Activated CD4-positive, CD25-positive, alpha-beta regulatory T cell treated with anti-CD3 and anti-CD28 coated beads, Interleukin-2, amount 50 U/mL, for 72 hours (primary cell): ENCODE measurements around the gene MPDZ.

ENCODE experiments used
- DNase-seq: peaks from one replicate; pipeline ENCODE4 v3.0.0; 2021

MPDZ gene

DNA sequence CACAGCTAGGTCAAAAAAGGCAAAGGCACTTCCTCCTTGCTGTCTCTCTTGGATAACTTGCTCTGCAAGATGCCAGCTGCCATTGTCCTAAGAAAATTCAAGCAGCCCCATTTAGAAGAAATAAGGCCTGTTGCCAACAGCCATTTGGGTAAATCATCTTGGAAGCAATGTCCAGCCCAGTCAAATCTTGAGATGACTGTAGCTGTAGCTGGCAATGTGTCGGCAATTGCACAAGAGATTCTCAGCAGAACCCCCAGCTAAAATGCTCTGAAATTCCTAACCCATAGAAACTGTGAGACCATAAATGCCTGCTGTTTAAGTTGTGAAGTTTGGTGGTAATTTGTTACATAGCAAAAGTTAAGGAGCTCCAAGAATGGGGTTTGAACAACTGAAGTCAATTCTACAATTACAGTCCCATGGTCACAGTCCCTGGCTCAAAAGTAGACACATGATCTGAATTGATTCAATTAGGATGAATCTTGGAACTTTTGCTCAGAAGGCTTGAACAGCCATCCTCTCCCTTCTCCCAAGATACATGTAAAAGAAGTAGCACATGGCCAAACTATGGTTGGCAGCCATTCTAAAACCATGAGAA lies 151.1 kb downstream of the MPDZ start:
- DNase-seq: no peak

DNA sequence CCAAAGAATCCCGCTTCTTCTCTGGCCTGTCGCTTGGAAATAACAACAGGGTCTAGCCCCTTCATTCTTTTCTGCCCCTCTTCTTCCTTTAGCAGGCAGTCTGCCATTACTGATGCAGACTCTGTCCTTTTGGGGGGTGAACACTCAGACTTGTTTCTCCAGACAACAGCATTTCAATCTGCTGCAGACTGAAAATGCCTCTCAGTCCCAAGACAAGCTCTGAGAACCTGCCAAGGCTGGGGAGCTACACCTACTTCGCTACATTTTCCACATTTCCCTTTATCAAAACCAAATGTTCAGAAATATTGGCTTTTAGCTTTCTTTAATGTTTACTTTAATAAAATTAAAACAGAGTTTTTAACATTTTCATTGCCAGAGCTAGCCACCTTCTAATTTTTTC lies 152.4 kb downstream of the MPDZ start:
- no peak for DNase-seq

DNA sequence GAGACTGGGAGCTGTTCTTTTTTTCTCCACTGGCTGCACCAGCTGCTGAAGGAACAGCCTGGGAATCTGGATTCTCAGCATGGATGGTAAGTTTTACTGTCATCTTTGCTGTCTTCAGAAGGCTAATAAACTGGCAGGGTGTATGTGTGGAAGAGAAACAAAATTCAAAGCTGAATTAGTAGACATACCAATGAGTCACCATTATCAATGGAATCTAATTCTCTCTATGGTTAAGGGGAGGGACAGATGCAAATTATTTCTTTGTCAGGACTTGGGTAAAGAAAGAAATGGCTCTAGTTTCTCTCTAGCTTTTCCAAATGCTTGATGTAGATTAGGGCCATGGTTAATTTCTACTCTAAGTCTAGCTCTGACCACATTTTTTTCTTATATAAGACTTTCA lies 154.2 kb downstream of the MPDZ start:
- no peak for DNase-seq

DNA sequence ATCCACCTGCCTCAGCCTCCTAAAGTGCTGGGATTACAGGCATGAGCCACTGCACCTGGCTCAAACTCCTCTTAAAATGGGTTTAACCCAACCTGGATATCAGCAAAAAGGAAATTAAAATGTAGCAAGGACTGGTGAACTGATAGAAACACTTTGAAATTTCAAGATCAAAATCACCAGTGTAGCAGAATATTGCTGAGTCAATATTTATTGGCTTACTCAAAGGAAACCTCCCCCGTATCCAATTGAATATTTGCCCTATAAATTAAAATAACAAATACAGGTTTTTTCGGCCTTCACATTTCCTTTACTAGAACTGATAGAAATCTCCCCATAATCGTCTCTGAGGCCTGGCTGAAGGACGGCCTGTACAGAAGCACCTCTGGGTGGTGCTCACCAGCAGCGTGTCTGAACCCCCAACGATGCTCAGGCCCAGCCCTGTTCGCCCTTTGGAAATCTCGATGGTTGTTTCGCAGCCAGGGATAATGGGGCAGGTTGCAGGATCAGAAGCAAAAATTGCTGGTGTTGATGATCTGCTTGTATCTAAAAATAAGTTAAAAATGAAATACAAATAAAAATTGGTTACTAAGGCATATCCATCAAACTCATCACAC lies 156.6 kb downstream of the MPDZ start:
- DNase-seq: no peak

DNA sequence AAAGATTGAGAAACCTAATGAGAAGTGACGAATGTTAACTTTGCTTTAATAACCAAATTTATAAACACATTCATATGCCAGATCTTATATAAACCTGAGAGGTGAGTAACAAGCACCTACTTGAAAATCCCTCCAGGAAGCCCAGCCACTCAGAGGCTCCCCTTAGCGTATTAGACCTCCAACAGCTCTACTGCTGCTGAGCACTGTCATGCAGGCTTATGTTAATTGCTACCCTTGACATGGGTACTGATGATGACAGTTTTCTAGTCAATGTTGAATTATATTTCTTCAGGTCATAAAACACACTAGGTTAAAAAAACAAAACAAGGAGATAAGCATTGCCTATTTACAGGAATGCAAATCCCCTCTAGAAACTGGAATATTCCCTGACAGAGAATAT lies 161.2 kb downstream of the MPDZ start:
- no peak for DNase-seq

DNA sequence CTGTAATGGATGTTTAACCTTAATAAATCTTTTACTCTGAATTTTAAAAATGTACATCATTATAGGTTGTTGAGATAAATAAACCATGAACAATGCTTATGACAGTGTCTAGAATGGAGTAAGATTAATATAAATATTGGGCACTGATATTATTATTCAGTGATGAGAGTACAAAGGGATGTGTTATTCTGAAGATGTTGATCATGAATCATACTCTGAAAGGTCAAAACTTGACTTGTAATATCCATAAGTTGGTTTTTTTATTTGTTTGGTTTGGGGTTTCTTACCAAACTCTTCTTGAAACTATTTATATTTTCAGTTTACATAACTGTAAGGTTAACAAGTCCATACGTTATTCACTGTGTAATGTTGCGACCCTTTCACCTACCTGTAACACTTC lies 163.2 kb downstream of the MPDZ start:
- no peak for DNase-seq

DNA sequence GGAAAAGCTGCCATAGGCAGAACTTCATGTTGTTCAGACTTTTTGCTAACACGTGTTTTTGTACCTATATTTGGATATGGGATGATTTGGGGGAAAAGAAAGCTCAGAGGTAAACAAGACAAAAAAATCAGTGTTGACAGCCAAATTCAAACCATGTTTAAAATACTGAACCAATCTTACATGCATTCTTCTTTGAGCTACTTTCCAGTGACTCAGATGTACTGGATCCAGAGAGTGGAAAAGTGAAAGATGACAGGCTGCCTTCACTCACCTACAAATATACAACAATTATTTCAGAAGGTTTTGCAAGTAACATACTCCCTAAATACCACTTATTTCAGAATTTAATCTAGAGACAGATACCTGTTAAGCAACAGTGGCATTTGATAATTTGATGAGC lies 165.7 kb downstream of the MPDZ start:
- no peak for DNase-seq

DNA sequence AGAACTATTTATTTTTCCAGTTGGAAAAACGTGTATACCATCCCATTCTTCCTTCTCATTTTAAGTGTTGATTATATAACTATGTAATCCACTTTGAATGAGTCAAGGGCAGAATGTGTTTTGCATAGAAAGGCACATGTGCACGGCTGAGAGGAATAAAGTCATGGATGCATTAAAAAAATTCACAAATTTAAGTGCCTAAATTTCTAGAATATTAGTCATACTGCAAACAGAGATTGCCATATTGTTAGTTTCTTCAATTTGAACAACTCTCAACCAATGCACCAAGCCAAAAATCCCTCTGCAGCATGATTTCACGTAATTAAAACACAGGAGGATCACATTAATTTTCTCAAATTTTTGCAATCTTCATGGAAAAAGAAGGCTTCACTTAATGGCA lies 166.3 kb downstream of the MPDZ start:
- no peak for DNase-seq

DNA sequence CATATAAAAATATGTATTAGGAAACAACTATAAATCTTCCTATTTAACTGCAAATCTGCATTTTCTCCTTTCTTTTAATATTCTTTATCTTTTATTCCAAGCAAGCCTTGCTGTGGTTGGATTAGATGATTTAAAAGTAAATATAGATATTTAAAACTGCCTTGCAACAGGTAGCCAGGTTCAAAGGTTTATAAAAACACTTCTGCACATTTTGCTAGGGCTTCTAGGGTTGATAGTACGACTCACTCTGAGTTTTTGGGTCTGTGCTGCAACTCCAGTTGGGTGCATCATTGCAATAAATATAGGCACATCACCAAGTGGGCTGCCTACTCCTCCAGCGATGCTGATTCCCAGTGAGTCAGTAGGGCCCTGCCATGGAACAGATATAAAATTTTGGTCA lies 167.7 kb downstream of the MPDZ start:
- DNase-seq: no peak

DNA sequence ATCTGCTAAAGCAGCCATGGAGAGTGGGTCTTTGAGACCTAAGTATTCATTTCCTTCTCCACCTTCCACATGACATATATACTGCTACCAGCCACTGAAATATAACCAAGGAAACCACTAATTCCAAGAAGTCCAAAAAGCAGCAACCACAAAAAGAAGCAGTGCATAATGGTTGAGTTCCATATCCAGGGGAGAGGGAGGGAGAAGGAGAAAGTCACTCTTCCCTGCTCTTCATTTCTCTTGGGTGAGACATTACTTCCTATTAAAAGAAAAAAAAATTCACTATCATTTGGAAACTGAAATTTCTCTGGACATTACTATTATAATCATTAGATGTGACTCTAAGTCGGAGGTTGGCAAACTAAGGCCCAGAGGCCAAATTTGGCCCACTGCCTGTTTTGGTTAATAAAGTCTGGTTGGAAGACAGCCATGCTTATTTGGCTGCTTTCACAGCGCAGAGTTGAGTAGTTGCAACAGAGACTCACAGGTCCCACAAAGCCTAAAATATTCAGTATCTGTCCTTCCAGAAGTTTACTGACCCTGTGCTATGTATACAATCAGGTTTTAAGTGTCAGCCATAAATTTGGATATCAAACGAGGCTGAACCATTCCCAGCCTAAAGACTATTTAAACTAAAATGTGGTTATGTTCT lies 168.6 kb downstream of the MPDZ start:
- no peak for DNase-seq

DNA sequence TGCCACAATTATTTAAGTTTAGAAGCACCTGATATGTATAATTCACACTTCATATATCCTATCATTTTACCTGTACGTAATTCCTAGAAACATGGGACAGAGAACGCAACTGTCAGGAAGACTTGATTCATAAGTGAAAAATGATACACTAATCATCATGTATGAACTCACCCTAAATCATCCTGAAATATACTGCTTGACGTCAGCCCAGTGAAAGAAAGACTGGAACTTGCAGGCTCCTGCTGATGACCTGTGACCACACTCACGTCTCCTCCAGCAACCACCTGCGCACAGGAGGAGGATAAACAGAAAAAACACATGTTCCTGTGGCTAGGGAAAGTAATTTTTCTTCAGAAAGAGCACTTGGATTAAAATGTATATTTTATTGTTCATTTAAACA lies 169.7 kb downstream of the MPDZ start:
- DNase-seq: no peak

DNA sequence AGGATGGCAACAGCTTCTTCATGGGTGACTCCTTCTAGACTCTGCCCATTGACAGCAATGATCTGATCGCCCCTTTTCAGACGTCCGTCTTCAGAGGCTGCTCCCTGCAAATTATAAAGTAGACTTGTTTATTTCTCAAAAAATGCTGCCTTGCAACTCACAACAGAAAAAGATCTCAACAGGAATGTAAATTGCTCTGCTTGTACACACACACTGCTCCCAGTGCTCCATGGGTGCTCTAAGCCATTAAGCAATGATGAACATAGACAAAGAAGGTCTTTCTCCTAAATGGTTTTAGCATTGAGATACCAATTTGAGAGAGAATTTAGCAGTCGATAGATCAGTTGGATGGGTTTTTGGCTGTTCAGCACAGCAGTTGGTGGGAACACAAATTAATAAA lies 172.5 kb downstream of the MPDZ start:
- no peak for DNase-seq

DNA sequence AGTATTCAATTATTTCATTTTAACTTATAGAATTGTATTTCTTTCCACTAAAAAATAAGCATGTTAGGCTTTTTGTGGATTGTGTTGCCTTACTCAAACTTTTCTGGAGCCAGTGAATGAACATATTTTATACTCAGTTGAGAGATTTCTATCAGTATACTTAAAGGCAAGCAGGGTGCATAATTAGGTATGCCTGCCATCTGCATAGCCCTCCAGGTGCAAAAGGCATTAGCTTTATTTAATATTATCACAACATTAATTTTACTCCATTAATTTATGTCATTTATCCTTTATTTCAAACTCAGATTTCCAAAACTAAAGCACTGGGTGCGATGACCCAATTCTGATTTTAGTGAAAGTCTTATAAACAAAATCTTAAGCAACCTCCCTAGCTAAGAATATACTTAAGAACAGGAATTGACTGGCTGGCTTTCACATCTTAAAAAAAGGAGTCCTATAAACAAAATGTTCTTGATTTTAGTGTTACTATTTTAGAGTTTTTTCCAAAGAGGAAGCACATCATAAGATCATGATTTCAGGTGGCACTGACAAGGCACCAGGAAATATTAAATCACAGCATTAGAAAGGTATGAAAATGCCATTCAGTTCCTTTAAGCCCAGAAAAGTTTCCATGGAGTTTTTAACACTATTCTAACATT lies 178.4 kb downstream of the MPDZ start:
- DNase-seq: no peak

DNA sequence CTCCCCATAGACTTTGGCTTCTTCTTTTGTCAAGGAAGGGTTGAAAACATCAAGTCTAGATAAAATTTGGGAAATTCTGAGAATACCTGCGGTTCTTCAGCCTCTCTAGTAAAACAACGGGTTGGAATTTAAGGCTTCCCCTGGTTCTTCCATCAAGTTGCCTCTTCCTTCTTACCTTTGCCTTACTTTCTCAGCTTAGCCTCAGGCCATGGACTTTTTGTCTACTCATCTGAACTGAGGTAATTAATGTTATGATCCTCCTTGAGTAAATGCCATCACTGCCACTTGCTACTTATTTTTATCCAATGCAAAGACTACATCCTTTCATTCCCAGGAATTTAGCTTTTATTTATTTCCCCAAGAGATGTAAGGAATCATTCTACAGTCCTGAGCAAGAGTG lies 184.4 kb downstream of the MPDZ start:
- DNase-seq: no peak

DNA sequence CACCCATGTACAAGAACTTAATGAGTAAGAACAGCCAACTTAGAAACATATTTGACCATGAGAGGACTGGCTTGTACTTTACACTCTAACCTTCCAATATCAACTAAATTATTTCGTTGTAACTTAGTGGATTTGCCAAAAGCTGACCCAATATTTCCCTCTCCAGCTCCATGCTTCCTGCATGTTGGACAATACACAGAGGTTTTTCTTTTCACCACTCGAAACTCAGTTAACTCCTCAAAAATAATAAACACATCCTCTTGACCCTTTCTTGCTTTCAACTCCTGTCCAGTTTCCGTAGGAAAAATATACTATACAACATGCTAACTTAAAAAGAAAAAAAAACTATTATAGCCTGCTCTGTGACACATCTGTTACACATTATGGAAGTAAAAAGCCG lies 188.9 kb downstream of the MPDZ start:
- no peak for DNase-seq

DNA sequence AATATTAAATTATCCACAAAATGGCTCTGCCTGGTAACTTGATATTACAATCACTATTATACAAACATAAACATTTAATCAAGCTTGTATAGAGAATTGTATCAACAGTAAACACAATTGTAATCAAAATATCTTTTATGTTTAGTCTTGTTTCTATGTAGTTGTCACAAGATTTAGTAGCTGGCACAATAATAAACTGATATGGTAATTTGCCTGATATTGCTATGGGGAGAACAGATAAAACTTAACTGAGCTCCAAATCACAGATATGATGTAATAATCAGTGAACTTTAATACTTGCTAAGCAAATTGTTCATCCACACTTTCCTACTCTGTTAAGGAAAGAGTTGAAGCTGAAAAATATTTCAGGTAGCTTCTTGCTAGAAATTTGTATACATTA lies 189.8 kb downstream of the MPDZ start:
- DNase-seq: no peak

DNA sequence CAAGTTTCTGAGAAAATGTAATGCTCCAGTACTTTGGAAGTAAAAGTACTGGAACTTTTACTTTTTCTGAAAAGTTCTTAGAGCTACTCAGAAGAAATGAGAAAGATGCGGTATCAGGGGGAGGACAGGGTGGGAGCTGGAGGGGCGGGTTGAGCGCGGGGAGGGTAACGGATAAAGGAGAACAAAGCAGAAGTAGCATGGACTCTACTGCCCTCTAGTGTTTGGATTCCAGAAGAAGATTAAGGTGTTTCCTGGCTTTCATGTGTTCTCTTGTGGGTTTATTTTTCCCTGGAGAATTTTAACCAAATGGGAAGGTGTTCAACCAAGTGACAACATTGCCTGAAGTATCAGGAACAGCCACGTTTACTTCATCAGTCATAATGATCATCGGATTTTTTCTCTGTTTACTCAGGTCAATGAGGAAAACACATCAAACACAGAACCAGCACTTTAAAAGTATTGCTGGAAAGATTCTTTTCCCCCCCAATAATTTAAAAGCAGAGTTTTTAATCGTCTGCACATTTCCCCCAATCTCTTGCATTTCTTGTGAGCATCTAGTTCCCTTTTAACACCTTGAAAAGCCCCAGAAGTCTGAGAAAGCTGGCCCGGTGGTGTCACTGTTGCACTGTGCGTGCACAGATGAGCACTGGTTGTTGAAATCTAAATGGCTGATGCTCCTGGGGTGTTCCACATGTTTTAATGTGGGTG lies 190.6 kb downstream of the MPDZ start:
- no peak for DNase-seq

DNA sequence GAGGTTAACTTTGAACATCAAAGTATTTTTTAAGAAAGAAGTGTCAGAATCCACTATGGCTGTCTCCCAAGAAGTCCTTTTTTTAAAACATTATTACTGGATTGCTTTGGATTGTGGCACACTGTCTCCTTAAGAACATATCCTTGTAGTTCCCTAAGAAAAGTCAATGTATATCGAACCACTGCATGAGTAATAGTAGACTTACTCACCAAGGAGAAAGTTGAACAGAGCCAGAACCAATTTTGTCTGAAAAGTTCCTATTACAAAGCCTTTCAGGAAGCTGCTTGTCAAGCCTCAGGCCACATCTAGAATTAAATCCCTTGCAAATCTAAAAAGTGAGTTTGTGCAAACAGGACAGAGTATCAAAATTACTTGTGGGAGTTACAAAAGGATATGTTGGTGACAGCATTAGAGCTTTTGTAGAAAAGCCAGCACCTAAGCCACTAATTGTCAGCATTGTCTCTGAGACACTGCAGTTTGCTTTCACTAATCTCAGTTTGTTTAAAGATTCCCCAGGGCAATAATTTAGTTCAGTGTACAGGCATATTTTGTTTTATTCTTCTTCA lies 195.4 kb downstream of the MPDZ start:
- DNase-seq: no peak

DNA sequence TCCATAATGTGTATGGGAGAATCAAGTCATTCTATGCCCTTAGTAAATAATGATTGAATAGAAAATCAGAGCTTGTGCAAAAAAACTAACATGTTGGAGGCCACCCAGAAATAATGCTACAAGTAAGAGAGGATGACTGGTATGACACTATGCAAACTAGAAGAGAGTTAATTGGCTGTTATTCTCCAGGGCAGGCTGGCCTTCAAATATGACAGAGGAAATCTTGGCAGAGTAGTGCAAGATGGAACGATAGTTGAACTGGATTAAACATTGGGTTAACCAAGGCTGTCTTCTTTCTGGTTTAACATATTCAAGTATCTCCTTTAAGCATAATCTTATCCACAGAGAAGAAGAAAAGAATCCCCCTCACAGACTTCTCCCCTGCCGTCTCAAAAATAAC lies 196.1 kb downstream of the MPDZ start:
- DNase-seq: no peak

DNA sequence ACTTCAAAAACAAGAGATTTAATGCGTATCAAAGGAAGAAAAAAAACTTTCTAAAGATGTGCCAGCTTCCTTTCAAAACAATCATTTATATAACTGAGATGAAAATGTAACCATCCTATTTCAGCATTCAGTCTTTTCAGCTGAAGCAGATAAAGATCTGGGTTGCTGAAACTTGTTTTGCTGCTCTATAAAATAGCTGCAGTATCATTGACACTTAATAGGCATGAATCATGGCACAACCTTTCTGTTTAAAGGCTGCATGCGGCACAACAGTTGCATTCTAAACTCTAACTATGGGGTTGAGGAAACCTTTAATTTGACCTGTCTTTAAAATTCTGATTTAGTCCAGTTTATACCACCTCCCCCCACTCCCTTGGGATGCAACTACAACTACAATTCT lies 196.7 kb downstream of the MPDZ start:
- no peak for DNase-seq

DNA sequence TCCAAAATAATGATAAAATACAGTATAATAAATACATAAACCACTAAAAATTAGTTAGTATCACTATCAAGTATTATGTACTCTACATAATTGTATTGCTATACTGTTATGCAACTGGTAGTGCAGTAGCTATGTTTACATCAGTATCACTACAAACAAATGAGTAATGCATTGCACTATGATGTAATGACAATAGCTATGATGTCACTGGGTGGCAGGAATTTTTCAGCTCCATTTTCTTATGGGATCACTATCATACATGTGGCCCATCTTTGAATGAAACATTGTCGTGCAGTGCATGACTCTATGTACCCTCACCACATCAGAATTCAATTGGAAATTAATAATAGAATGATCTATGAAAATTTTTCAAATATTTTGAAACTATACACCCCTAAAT lies 201.3 kb downstream of the MPDZ start:
- DNase-seq: no peak

DNA sequence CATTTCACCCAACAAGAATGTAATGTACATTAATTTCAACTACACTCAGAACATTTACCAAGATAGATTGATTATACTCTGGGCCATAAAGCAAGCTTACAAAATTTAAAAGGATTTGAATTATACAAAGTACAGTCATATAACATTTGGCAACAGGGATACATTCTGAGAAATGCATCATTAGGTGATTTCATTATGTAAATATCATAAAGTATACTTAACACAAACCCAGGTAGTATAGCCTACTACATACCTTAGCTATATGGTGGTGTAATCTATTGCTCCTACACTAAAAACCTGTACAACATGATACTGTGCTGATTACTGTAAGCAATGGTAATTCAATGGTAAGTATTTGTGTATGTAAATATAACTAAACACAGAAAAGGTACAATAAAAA lies 202.9 kb downstream of the MPDZ start:
- no peak for DNase-seq

DNA sequence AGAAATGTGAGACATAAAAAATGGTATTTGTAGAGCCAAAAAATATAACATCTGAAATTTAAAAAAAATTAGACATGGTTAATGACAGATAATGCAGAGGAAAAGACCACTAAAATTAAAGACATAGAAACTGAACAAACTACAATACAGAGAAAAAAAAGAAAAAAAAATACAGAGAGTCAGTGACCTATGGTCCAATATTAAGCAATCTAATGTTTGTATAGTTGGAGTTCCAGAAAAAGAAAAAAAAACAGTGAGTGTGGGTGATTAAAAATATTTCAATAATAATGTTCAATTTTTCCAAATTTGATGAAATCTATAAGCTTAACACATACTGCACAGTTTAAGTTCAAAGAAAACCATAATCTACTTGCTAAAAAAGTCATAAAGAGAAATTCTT lies 207.6 kb downstream of the MPDZ start:
- no peak for DNase-seq
